Gastroesophageal sphincter (tissue), 4 donors: ENCODE results near the gene IRAK2. TPM values are rescaled to one million over a fixed set of nuclear protein-coding genes. Genes with fewer than 3 reads are reported as not detected.
A peak's percentile ranks its signal among the peaks of the same experiment; 100 is the strongest.
"Not testable (repeated sequence)": the region's sequence is repeated elsewhere in the genome, so short reads cannot be mapped to it uniquely, and the experiment has no call there.

Source experiments
- ATAC-seq: fragments of 150-250 bp; one replicate; pipeline ENCODE4 v1.9.1; 2016; ENCODE audit warnings: mild to moderate bottlenecking, moderate library complexity
- H3K27ac ChIP-seq, 4 donors: fragments of 200-600 bp; sonication (generic) in 3 of 4; 1 replicate in 3 of 4; 2 replicates in 1 of 4; pipeline ENCODE4 v1.5.1; 2016 to 2019
- H3K27me3 ChIP-seq: fragments of 200-600 bp; sonication (generic); one replicate; pipeline ENCODE4 v1.5.1; 2019
- H3K36me3 ChIP-seq, 2 donors: fragments of 200-600 bp; sonication (generic); one replicate each; pipeline ENCODE4 v1.5.1; 2019; ENCODE audit warnings: control low read depth in 1 of 2
- H3K4me1 ChIP-seq, 3 donors: fragments of 200-600 bp; sonication (generic); 1 replicate in 2 of 3; 2 replicates in 1 of 3; pipeline ENCODE4 v1.5.1; 2016 to 2019; ENCODE audit warnings: control low read depth in 2 of 3
- H3K4me3 ChIP-seq, 2 donors: fragments of 200-600 bp; sonication (generic); one replicate each; pipeline ENCODE4 v1.5.1; 2019; ENCODE audit warnings: mild to moderate bottlenecking in 1 of 2, moderate library complexity in 1 of 2
- H3K9me3 ChIP-seq, 3 donors: fragments of 200-600 bp; sonication (generic); one replicate each; pipeline ENCODE4 v1.5.1; 2017 to 2019; ENCODE audit warnings: control low read depth in 2 of 3
- EP300 ChIP-seq: sonication (generic); formaldehyde crosslinking; IDR thresholded peaks from one replicate; pipeline ENCODE4 v1.6.1; 2017; ENCODE audit warnings: antibody characterized with exemption, mild to moderate bottlenecking
- POLR2A ChIP-seq, 2 donors: fragments of 450-650 bp; IDR thresholded peaks; one replicate each; pipeline ENCODE4 v1.6.1; 2017; ENCODE audit warnings: antibody characterized with exemption in 2 of 2, mild to moderate bottlenecking in 2 of 2, moderate library complexity in 1 of 2
- POLR2AphosphoS5 ChIP-seq: sonication (generic); formaldehyde crosslinking; IDR thresholded peaks from one replicate; pipeline ENCODE4 v1.6.1; 2017; ENCODE audit warnings: antibody characterized with exemption
- WGBS, 2 donors: methylation state at CpG; one replicate each; pipeline ENCODE4 v1.1.5; 2018; ENCODE audit warnings: low coverage in 1 of 2; 5-methylcytosine and 5-hydroxymethylcytosine counted together
- total RNA-seq, 4 donors: library from RNA; depleted of rRNA; stranded (reverse); fragments of >200 nt; gene quantifications; one replicate each; pipeline ENCODE4 v1.1.0, GENCODE V29; 2016
- TF ChIP-seq, protein P1 (sequence below), 4 experiments: fragments of 200-600 bp in 2 of 4; fragments of 450-650 bp in 2 of 4; sonication (generic) in 1 of 4; IDR thresholded peaks; one replicate each; pipeline ENCODE4 v1.5.1; 2017 to 2019; ENCODE audit warnings: antibody characterized with exemption in 4 of 4, mild to moderate bottlenecking in 2 of 4, moderate library complexity in 2 of 4

IRAK2 gene
- total RNA-seq, 4 donors from 2014 or later, result 2.2 to 4.4 (median 3.3) TPM

DNA sequence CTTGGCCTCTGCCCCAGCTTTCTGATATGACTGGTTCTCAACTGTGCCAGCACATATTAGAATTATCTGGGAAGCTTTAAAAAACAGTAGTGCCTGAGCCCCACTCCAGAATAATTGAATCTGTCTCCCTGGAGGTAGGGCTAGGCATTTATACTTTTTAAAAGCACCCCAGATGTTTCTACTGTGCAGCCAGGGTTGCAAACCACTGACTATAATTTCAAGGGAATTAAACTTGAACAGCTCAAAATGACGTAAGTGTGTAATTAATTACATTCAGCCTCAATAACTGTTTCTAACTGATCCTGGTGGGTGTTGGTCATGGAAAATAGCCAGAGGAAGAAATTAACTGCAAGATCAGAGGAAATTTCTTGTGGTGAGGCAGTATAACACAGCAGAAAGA lies 4.4 kb upstream of the IRAK2 start:
- 33 to 40% methylated on average over 1 of the region's 1 CpG for WGBS, 2 donors
- Histone ChIP-seq H3K27me3 (no peaks in the 10 kb centered on the region), H3K9me3 (no peaks in the 10 kb centered on the region), H3K4me3 (no peak overlapping the region), H3K4me1 (peaks cover 0 to 16% (median 2%) of the 10 kb centered on the region in 3 donors), H3K36me3 (no peaks in the 10 kb centered on the region), H3K27ac (no peak overlapping the region)
- ATAC-seq, result no peak
- TF ChIP-seq POLR2AphosphoS5 (no peak), POLR2A (IDR thresholded peaks at IDR 0.05) (no peak), EP300 (no peak)
- TF ChIP-seq, protein P1, sequence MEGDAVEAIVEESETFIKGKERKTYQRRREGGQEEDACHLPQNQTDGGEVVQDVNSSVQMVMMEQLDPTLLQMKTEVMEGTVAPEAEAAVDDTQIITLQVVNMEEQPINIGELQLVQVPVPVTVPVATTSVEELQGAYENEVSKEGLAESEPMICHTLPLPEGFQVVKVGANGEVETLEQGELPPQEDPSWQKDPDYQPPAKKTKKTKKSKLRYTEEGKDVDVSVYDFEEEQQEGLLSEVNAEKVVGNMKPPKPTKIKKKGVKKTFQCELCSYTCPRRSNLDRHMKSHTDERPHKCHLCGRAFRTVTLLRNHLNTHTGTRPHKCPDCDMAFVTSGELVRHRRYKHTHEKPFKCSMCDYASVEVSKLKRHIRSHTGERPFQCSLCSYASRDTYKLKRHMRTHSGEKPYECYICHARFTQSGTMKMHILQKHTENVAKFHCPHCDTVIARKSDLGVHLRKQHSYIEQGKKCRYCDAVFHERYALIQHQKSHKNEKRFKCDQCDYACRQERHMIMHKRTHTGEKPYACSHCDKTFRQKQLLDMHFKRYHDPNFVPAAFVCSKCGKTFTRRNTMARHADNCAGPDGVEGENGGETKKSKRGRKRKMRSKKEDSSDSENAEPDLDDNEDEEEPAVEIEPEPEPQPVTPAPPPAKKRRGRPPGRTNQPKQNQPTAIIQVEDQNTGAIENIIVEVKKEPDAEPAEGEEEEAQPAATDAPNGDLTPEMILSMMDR (IDR thresholded peaks at IDR 0.05), result no peak

DNA sequence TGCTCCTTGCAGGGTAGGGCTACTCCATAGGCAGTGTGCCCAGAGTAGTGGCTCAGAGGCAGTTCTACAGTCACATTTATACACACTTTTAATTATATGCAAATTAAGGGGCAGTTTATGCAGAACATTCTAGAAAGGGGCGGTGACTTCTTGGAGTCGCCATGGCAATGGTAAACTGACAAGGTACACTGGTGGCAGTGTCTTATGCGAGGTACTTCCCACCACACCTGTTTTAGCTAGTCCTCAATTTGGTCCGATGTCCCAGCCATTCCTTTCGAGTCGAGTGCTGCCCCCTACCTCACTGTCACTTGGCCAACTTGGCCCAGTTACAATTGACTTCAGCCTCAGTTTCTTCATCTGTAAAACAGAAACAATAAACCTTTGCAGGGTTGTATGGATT lies 3.8 kb upstream of the IRAK2 start:
- no peak for ATAC-seq
- H3K4me1 ChIP-seq, result peaks cover 0 to 21% (median 3%) of the 10 kb centered on the region in 3 donors
- 76 to 87% methylated on average over 4 to 5 of the region's 6 CpGs for WGBS, 2 donors
- H3K36me3 ChIP-seq, result no peaks in the 10 kb centered on the region
- TF ChIP-seq POLR2AphosphoS5 (no peak), POLR2A (IDR thresholded peaks at IDR 0.05) (no peak), EP300 (no peak)
- TF ChIP-seq, protein P1 (IDR thresholded peaks at IDR 0.05), result no peak
- no peak overlapping the region for H3K4me3 ChIP-seq
- H3K27ac ChIP-seq, result no peak overlapping the region
- H3K27me3 ChIP-seq, result no peaks in the 10 kb centered on the region
- H3K9me3 ChIP-seq, result no peaks in the 10 kb centered on the region

DNA sequence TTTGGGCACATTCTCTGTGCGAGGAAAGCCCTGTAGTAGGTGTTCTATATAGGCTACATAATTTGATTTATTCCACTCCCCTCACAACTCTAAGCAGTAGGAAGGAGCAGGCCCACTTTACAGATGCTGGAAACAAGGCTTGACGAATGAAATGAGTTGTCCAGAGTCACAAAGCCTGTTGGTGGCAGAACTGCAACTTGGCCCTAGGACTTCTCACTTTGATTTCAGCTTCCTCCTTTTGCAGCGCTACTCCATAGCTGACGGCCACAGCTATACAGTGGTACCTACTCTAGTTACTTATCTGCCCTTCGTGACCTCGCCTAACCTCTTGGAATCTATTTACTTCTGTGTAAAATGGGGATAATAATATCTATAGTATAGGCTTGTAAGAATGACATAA lies 2.5 kb upstream of the IRAK2 start:
- no peak overlapping the region for H3K4me3 ChIP-seq
- no peaks in the 10 kb centered on the region for H3K36me3 ChIP-seq
- ATAC-seq, result no peak
- no peaks in the 10 kb centered on the region for H3K9me3 ChIP-seq
- TF ChIP-seq EP300, result no peak
- TF ChIP-seq, protein P1 (IDR thresholded peaks at IDR 0.05), result no peak
- peaks cover 0 to 32% (median 3%) of the 10 kb centered on the region in 3 donors for H3K4me1 ChIP-seq
- no peaks in the 10 kb centered on the region for H3K27me3 ChIP-seq
- H3K27ac ChIP-seq, result no peak overlapping the region
- WGBS, 2 donors, result 84 to 90% methylated on average over 5 to 6 of the region's 6 CpGs

DNA sequence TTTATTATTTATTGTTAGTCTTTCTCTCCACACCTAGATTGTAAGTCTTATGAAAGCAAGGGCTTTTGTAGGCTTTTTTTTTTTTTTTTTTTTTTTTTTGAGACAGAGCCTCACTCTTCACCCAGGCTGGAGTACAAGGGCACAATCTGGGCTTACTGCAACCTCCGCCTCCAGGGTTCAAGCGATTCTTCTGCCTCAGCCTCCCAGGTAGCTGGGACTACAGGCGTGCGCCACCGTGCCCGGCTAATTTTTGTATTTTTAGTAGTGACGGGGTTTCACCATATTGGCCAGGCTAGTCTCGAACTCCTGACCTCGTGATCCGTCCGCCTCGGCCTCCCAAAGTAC lies 546 bp upstream of the IRAK2 start:
- not testable (repeated sequence) for H3K9me3 ChIP-seq, H3K27me3 ChIP-seq, H3K36me3 ChIP-seq, ATAC-seq
- Histone ChIP-seq H3K4me3 (peak overlapping the region in 1 of 2 donors; percentile 81), H3K4me1 (peaks cover 0 to 32% (median 3%) of the 10 kb centered on the region in 3 donors), H3K27ac (peak overlapping the region in 2 of 4 donors; percentile 77 to 88)
- 84 to 100% methylated on average over 3 to 5 of the region's 12 CpGs for WGBS, 2 donors

DNA sequence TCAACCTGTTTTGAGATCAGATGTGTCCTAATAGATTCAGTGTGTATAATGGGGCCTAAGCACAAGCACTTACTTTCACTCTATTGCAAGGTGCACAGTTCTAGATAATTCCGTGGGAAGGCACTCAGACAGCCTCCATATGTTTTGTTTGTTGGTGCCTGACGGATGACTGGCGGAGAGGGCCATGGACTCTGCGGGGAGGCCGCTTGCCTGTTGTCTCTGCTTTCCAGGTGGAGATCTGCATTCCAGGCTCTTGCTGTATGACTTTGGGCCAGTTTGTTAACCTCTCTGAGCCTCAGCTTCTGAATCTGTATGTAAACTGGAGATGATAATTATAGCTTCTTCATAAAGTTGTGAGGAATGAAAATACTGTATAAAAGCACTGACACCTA lies 1.5 kb downstream of the IRAK2 start:
- H3K4me3 ChIP-seq, result no peak overlapping the region
- peak overlapping the region in 1 of 4 donors; percentile 9 for H3K27ac ChIP-seq
- H3K4me1 ChIP-seq, result peaks cover 0 to 32% (median 3%) of the 10 kb centered on the region in 3 donors
- H3K27me3 ChIP-seq, result no peaks in the 10 kb centered on the region
- peaks cover 0 to 5% (median 0%) of the 10 kb centered on the region in 3 donors for H3K9me3 ChIP-seq
- TF ChIP-seq POLR2A (IDR thresholded peaks at IDR 0.05) (no peak), EP300 (no peak), POLR2AphosphoS5 (no peak)
- TF ChIP-seq, protein P1 (IDR thresholded peaks at IDR 0.05), result no peak
- H3K36me3 ChIP-seq, result no peaks in the 10 kb centered on the region
- WGBS, 2 donors, result 84 to 90% methylated on average over 4 to 5 of the region's 5 CpGs
- no peak for ATAC-seq
